Bronchial epithelial cell (primary cell): ENCODE data around the gene CD52. TPM values are rescaled to one million over a fixed set of nuclear protein-coding genes. Genes with fewer than 3 reads are reported as not detected.
"Not testable (repeated sequence)": the region's sequence is repeated elsewhere in the genome, so short reads cannot be mapped to it uniquely, and the experiment has no call there.

Experiments used
- DNase-seq: peaks from one replicate; pipeline ENCODE4 v3.0.0-alpha.2; 2010; ENCODE audit warnings: low read depth
- FAIRE-seq: peaks from 2 replicates; lab custom pipeline; 2011; peaks lifted over from hg19 to GRCh38; lab: Jason Lieb, UNC
- H3K27me3 ChIP-seq: 2 replicates; pipeline ENCODE4 v1.5.1; 2011; ENCODE audit warnings: low read length; ENCODE audit not compliant: control insufficient read depth, insufficient read depth
- H3K36me3 ChIP-seq: 2 replicates; pipeline ENCODE4 v1.5.1; 2011; ENCODE audit warnings: low read length; ENCODE audit not compliant: control insufficient read depth, insufficient read depth
- H3K4me3 ChIP-seq: 2 replicates; pipeline ENCODE4 v1.5.1; 2011; ENCODE audit warnings: mild to moderate bottlenecking, low read depth, low read length, control low read depth
- total RNA-seq: library from RNA; depleted of rRNA; stranded (reverse); fragments of >200 nt; gene quantifications from 2 replicates; pipeline ENCODE4 v1.2.1, GENCODE V29; 2014
- TF ChIP-seq, protein P1 (sequence below): IDR thresholded peaks from 2 replicates; pipeline ENCODE4 v1.5.1; 2011; ENCODE audit warnings: mild to moderate bottlenecking, moderate library complexity, low read length, control low read depth, inconsistent platforms; ENCODE audit not compliant: insufficient read depth, severe bottlenecking

The CD52 gene
- total RNA-seq, 1 donor from 2014 or later = not detected

DNA sequence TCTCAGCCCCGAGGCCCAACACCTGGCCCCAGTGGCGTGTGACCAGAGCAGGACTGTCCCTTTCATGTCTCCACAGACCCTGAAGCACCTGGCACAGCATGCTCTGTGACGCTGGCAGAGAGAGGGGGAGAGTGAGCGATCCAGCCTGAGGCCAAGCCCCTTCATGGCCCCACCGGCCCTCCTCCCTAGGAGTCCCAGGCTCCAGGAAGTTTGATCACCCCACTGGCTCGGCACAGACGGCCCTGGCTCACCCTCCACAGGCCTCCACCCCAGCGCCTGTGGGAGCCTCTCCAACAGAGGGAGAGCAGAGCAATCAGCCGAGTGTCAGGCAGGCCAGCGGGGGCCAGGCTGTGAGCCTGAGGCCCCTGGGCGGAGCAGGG, 26.9 kb upstream of the CD52 start:
- Histone ChIP-seq H3K4me3 (no peak overlapping the region), H3K36me3 (no peaks in the 10 kb centered on the region), H3K27me3 (no peaks in the 10 kb centered on the region)
- DNase-seq = no peak
- FAIRE-seq = no peak
- TF ChIP-seq, protein P1, sequence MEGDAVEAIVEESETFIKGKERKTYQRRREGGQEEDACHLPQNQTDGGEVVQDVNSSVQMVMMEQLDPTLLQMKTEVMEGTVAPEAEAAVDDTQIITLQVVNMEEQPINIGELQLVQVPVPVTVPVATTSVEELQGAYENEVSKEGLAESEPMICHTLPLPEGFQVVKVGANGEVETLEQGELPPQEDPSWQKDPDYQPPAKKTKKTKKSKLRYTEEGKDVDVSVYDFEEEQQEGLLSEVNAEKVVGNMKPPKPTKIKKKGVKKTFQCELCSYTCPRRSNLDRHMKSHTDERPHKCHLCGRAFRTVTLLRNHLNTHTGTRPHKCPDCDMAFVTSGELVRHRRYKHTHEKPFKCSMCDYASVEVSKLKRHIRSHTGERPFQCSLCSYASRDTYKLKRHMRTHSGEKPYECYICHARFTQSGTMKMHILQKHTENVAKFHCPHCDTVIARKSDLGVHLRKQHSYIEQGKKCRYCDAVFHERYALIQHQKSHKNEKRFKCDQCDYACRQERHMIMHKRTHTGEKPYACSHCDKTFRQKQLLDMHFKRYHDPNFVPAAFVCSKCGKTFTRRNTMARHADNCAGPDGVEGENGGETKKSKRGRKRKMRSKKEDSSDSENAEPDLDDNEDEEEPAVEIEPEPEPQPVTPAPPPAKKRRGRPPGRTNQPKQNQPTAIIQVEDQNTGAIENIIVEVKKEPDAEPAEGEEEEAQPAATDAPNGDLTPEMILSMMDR = no peak

DNA sequence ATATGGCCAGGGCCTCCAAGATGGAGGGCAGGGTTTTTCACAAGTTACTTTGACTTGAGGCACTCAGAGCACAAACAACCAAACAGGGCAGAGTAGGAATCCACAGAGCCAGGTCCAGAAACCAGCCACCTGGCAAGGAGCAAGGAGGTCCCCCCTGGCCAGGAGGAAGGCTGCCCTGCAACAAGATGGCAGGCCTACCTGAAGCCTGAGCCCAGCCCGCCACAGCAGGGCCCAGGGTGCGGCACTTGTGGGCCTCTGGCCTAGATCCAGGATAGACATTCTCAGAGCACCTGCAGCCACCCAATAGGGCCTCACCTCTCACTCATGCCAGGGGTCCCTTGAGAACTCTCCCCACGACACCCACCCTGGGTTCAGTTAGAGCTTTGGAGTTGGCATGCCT, 26.3 kb upstream of the CD52 start:
- FAIRE-seq (no peak), DNase-seq (no peak)
- H3K36me3 ChIP-seq = no peaks in the 10 kb centered on the region
- H3K27me3 ChIP-seq = no peaks in the 10 kb centered on the region
- H3K4me3 ChIP-seq = no peak overlapping the region
- TF ChIP-seq, protein P1 = no peak

DNA sequence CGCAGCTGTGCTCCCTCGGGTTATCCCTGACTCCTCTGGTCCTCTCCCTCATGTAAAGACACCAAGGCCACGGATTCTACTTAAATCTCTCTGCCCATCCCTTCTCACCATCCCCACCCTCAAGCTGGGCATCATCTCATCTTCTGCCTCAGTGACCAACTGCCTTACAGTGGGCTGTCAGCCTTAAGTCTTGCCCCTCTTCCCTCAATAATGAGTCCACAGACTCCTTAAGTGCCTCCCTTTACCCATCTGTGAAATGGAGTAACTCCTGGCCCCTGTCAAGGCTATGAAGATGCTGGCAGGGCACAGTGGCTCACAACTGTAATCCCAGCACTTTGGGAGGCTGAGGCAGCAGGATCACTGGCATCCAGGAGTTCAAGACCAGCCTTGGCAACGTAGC, 25.8 kb upstream of the CD52 start:
- no peak for DNase-seq
- Histone ChIP-seq H3K27me3 (no peaks in the 10 kb centered on the region), H3K4me3 (no peak overlapping the region), H3K36me3 (no peaks in the 10 kb centered on the region)
- TF ChIP-seq, protein P1 = no peak
- no peak for FAIRE-seq

DNA sequence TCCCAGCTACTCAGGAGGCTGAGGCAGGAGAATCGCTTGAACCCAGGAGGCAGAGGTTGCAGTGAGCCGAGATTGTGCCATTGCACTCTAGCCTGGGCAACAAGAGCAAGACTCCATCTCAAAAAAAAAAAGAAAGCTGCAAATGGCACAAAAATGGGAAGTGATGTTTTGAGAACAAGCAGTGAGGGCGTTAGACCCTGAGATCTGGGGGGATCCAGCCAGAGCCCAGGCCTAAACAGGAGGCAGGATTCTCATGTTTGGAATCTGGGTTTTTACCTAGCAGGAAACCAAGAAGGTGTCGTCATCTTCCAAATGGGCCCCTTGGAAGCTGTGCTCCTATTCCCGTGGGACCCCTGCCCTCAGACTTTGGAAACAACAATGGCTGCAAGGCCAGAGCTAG, 25.0 kb upstream of the CD52 start:
- FAIRE-seq, DNase-seq, H3K36me3 ChIP-seq, H3K27me3 ChIP-seq, H3K4me3 ChIP-seq: not testable (repeated sequence)

DNA sequence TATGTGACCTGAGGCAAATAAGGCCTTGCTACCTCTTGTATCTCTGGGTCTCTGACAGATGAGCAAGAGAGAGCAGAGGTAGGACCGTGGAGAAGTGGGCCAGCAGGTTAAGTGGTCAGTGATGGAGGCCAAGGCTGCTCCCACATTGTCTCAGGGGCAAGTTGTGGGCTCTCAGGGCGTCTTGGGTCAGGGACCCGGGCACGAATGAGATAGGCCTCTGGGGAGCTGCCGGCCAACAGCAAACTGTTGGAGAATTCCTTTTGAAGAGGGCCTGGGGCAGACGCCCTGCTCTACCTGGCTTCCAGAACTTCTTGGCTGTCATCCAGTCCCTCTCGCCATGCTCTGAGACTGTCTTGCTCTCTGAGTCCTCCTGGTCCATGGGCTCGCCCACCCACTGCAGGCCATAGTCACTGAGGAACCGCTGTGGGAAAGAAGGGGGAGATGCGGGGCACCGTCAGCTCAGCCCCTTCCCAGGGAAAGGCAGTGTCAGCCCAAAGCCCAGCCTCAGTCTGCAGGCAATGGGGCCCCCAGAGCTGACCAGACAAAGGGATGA, 23.8 kb upstream of the CD52 start:
- Histone ChIP-seq H3K36me3 (no peaks in the 10 kb centered on the region), H3K4me3 (no peak overlapping the region), H3K27me3 (no peaks in the 10 kb centered on the region)
- FAIRE-seq (no peak), DNase-seq (no peak)
- TF ChIP-seq, protein P1 = no peak

DNA sequence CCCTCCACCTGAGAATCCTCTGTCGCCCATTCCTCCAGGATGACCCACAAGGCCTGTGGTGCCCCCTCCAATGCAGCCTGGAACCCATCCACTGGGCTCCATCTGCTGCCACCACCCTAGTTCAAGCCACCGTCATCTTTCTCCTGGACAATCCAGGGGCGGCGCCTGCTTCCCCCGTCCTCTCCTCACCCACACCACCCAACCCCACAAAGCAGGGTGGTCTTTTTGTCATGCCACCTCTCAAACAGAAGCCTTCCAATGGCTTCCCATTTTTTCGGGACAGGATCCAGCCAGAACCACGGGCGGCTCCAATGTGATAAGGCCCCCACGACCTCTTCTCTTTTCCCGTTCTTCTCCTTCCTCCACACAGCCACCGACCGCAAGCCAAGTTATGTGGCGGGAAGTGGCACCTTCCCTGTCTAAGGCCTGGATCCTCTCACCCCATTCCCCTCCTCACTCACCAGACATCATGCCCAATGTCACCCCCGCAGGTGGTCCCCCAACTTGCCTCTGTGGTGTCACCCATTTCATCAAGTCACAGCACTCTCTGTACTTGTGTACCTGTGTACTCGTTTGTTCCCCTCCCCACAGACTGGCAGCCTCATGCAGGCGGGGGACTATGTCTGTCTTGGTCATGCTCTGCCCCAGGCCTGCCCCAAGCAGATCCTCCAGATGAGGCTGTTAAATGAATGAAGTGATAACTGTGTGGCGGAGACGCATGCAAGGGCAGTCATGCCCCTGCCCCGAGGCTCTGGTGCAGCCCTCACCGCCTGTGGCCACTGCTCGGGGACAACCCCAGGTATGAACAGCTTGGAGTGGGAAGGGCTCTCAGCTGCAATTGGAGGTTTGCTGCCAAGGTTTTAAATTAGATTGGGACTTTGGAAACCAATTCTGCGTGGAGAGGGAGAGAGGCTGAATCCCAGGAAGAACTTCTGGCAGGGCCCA, 22.3 kb upstream of the CD52 start:
- FAIRE-seq (no peak), DNase-seq (no peak)
- H3K4me3 ChIP-seq = no peak overlapping the region
- no peaks in the 10 kb centered on the region for H3K27me3 ChIP-seq
- H3K36me3 ChIP-seq = no peaks in the 10 kb centered on the region
- TF ChIP-seq, protein P1 = no peak
